GM12873 (cell line): ENCODE data around the gene DACT3.

Experiments
- TF ChIP-seq, protein P1 (sequence below): IDR thresholded peaks from 2 replicates; pipeline ENCODE4 v1.5.1; 2012; ENCODE audit warnings: low read depth, mild to moderate bottlenecking, moderate library complexity, low read length, control low read depth; ENCODE audit not compliant: insufficient read depth; ENCODE audit errors: missing control alignments

Gene DACT3

GRCh38 chr19:46620716-46621115 is 40.3 kb downstream of the DACT3 start:
- TF ChIP-seq, protein P1, sequence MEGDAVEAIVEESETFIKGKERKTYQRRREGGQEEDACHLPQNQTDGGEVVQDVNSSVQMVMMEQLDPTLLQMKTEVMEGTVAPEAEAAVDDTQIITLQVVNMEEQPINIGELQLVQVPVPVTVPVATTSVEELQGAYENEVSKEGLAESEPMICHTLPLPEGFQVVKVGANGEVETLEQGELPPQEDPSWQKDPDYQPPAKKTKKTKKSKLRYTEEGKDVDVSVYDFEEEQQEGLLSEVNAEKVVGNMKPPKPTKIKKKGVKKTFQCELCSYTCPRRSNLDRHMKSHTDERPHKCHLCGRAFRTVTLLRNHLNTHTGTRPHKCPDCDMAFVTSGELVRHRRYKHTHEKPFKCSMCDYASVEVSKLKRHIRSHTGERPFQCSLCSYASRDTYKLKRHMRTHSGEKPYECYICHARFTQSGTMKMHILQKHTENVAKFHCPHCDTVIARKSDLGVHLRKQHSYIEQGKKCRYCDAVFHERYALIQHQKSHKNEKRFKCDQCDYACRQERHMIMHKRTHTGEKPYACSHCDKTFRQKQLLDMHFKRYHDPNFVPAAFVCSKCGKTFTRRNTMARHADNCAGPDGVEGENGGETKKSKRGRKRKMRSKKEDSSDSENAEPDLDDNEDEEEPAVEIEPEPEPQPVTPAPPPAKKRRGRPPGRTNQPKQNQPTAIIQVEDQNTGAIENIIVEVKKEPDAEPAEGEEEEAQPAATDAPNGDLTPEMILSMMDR: no peak

DNA sequence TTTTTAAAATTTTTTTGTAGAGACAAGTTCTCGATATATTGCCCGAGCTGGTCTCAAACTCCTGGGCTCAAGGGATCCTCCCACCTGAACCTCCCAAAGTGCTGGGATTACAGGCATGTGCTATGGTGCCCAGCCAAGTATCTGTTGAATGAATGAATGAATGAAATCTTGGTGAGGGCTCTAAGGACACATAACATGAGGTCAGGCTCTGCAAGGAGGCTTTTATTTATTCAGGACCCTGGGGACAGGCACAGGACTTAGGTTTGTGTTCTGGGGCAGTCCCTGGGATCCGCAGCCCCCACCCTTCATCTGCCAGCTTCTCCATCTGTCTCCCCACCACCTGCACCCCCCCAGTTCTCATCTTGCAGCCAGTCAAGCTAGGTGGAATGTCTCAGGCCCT is 40.7 kb downstream of the DACT3 start:
- TF ChIP-seq, protein P1: no peak

DNA sequence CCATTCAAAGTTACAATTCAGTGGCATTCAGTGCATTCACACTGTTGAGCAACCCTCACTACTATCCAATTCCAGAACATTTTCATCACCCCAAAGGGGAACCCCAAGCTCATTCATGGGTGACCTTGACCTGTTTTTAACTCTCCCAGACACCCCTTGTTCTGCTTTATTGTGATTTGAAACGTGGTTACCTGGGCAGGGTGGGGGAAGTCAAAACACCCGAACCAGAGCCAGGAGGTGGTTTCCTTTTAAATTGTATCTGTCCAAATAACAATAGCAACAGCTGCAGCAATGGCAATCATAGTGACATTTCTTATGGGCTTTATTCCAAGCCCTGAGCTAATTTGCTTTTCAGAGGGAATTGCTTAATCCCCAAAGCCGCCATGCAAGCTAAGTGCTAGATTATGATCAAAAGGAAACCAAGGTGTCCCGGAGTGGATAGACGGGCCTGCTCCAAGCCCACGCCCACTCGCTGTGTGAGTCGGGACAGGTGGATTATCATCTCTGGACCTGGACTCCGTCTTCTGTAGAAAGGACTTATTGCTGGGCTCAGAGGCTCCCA is 42.2 kb downstream of the DACT3 start:
- TF ChIP-seq, protein P1: no peak

GRCh38 chr19:46617601-46618000 is 43.4 kb downstream of the DACT3 start:
- TF ChIP-seq, protein P1: no peak

DNA sequence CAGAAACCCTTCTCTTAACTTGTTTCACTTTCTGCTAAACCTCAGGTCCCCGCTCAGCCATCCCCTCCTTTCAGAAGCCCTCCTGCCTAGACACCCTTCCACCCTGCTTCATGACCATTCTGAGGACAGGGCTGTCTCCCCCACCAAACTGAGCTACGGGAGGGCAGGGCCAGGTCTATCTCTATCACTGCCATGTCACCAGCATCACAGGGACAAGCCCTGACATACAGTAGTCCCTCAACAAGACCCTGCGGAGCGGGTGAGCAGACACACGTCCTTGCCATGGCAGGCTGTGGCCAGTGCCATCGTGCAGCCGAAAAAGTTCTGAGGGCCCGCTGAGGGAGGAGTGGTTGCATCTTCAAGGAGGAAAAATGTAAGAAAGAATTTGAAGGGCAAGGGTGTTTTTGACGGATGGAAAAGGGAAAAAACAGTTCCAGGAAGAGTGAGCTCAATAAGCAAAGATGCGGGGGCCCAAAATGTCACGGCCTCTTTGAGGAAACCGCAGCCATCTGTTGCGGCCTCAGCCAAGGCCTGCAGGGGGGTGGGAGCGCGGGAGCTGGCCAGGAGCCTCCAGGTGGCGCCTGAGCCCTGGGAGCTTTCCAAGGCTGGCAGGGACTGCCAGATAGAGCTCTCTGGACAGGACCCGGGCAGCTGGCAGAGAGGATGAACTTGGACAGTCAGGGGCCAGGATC is 44.2 kb downstream of the DACT3 start:
- TF ChIP-seq, protein P1: peak; percentile 32

GRCh38 chr19:46615966-46616365 is 45.0 kb downstream of the DACT3 start:
- TF ChIP-seq, protein P1: no peak

DNA sequence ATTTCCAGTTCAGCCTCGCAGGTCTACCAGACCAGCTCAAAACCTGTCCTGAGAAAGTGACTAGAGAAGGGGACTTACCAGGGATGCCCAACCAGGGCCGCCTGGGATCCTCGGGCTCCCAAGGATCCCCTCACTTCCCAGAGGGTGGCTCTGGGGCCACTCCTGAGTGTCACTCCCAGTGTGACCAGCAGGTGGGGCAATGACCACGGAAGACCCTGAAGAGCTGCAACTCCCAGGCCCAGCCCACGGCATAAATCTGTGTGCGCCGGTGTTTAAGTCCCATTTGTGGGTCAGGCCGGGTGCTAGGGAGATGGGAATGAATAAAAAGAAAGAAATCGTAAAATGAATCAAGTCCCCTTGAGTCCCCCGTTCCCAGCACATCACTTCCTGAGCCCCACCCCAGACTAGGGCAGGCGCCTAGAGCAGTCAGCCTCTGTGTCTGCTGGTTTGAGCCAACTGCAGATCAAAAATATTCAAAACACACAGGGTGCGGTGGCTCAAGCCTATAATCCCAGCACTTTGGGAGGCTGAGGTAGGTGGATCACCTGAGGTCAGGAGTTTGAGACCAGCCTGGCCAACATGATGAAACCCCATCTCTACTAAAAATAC is 46.8 kb downstream of the DACT3 start:
- TF ChIP-seq, protein P1: peak; percentile 86
